Lower lobe of right lung (tissue), 2 donors: ENCODE data around the gene MYCBPAP. TPM values are rescaled to one million over a fixed set of nuclear protein-coding genes. Genes with fewer than 3 reads are reported as not detected.

Source experiments
- ATAC-seq, 2 donors: fragments of 200-7000 bp; cut with Tn5 transposase; one replicate each; pipeline ENCODE4 v1.9.1; 2020 to 2022; ENCODE audit warnings: mild to moderate bottlenecking in 2 of 2, moderate library complexity in 2 of 2
- DNase-seq: peaks from one replicate; pipeline ENCODE4 v3.0.0-alpha.2; 2020
- H3K27ac ChIP-seq: fragments of 200-600 bp; one replicate; pipeline ENCODE4 v1.8.0; 2022
- H3K27me3 ChIP-seq: fragments of 200-600 bp; one replicate; pipeline ENCODE4 v1.8.0; 2022; ENCODE audit warnings: low read depth
- H3K36me3 ChIP-seq: fragments of 200-600 bp; one replicate; pipeline ENCODE4 v1.8.0; 2022; ENCODE audit warnings: mild to moderate bottlenecking
- H3K4me1 ChIP-seq: fragments of 200-600 bp; one replicate; pipeline ENCODE4 v1.8.0; 2022
- H3K4me3 ChIP-seq: fragments of 200-600 bp; one replicate; pipeline ENCODE4 v1.8.0; 2022; ENCODE audit warnings: mild to moderate bottlenecking
- H3K9me3 ChIP-seq: fragments of 200-600 bp; one replicate; pipeline ENCODE4 v1.8.0; 2022
- CTCF ChIP-seq: fragments of 200-600 bp; IDR thresholded peaks from one replicate; pipeline ENCODE4 v1.8.0; 2022; ENCODE audit warnings: antibody characterized with exemption, mild to moderate bottlenecking
- intact Hi-C: fragments of 100-400 bp; cut with DNase I; formaldehyde crosslinking; loops from one replicate; pipeline ENCODE4 v1.11.0; 2022
- total RNA-seq: library from RNA; stranded (reverse); fragmentation: NEBNext Ultra II Directional; extraction: Animal tissue kit (Norgen Biotek cat#: 25700); gene quantifications from one replicate; pipeline ENCODE4 v1.2.1, GENCODE V29; 2021
- donor health status: DM: no; HTN: yes; CAD: no; lungs with severe emphysema.

MYCBPAP gene
- total RNA-seq, 1 donor from 2014 or later = 3.8 TPM

- Histone ChIP-seq H3K4me3 (no peak overlapping the region), H3K36me3 (no peaks in the 10 kb centered on the region), H3K9me3 (no peaks in the 10 kb centered on the region), H3K27ac (no peak overlapping the region), H3K4me1 (peaks cover 29% of the 10 kb centered on the region), H3K27me3 (peaks cover 34% of the 10 kb centered on the region)
- no peak for TF ChIP-seq CTCF
- intact Hi-C loops = no loop called here
- ATAC-seq (no peak), DNase-seq (no peak)
These were observed 27.2 kb downstream of the MYCBPAP start for GRCh38 chr17:50535407-50535806.

GRCh38 chr17:50536683-50537646 lies 28.7 kb downstream of the MYCBPAP start:
- ATAC-seq (no peak), DNase-seq (no peak)
- H3K4me3 ChIP-seq = no peak overlapping the region
- H3K36me3 ChIP-seq = no peaks in the 10 kb centered on the region
- peaks cover 24% of the 10 kb centered on the region for H3K27me3 ChIP-seq
- H3K27ac ChIP-seq = no peak overlapping the region
- no peak for TF ChIP-seq CTCF
- intact Hi-C loops = no loop called here
- H3K4me1 ChIP-seq = peaks cover 35% of the 10 kb centered on the region
- H3K9me3 ChIP-seq = no peaks in the 10 kb centered on the region

GRCh38 chr17:50537721-50538548 lies 29.7 kb downstream of the MYCBPAP start:
- TF ChIP-seq CTCF = no peak
- no peak overlapping the region for H3K4me3 ChIP-seq
- DNase-seq (no peak), ATAC-seq (no peak)
- H3K36me3 ChIP-seq = no peaks in the 10 kb centered on the region
- H3K9me3 ChIP-seq = no peaks in the 10 kb centered on the region
- H3K27me3 ChIP-seq = peaks cover 14% of the 10 kb centered on the region
- intact Hi-C loops = no loop called here
- no peak overlapping the region for H3K27ac ChIP-seq
- peaks cover 33% of the 10 kb centered on the region for H3K4me1 ChIP-seq

GRCh38 chr17:50538549-50539410 lies 30.5 kb downstream of the MYCBPAP start:
- Histone ChIP-seq H3K4me3 (no peak overlapping the region), H3K4me1 (peaks cover 31% of the 10 kb centered on the region), H3K27me3 (peaks cover 6% of the 10 kb centered on the region), H3K27ac (no peak overlapping the region), H3K9me3 (no peaks in the 10 kb centered on the region), H3K36me3 (no peaks in the 10 kb centered on the region)
- intact Hi-C loops = no loop called here
- no peak for TF ChIP-seq CTCF
- DNase-seq (no peak), ATAC-seq (no peak)
